HG02840 (cell line): ENCODE results near the gene KCNK2.

Source experiments
- ATAC-seq: cut with Tn5 transposase; IDR thresholded peaks from one replicate; pipeline ENCODE4 v1.9.1; 2021; ENCODE audit warnings: mild to moderate bottlenecking, moderate library complexity, moderate number of reproducible peaks; ENCODE audit not compliant: unreplicated experiment, low FRiP score

KCNK2 gene

GRCh38 chr1:215087603-215088002, 5.1 kb downstream of the KCNK2 start:
- ATAC-seq = no peak

- ATAC-seq = no peak
Measured at GRCh38 chr1:215094381-215094780, 11.8 kb downstream of the KCNK2 start.

- ATAC-seq = no peak
Measured at GRCh38 chr1:215095524-215095923, 13.0 kb downstream of the KCNK2 start.

DNA sequence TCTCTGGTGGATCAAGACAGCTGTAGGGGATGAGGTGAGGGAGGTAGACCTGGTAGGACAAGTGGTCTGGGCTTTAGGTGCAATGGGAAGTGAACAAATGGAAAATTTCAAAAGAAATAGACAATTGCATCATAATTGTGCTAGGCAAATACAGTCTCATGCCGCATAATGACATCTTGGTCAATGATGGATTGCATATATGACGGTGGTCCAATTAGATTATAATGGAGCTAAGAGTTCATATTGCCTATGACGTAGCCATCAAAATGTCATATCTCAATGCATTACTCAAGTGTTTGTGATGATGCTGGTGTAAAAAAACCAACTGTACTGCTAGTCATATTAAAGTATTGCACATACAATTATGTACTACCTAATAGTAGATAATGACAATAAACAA, 19.0 kb downstream of the KCNK2 start:
- ATAC-seq = no peak

DNA sequence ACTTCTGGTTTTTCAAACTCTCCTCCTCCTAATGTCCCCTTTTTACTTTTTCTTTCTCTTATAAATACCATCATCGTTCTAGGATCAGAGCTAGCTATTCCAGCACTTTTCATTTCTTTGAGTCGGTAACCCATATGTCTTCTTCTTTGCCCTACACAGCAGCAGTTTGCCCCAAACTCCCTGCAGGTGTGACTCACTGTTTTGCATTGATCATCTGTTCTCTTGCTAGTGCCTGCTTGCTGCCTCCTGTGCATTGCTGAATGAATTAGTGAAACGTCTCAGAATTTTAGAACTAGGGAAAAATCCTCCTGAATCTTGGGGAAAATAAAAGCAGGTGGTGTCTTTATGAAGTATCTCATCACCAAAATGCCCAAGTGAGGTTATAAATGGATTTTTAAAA, 21.7 kb downstream of the KCNK2 start:
- no peak for ATAC-seq

GRCh38 chr1:215106067-215106466, 23.5 kb downstream of the KCNK2 start:
- ATAC-seq = no peak

GRCh38 chr1:215109171-215109570, 26.6 kb downstream of the KCNK2 start:
- no peak for ATAC-seq

GRCh38 chr1:215111916-215112315, 29.4 kb downstream of the KCNK2 start:
- no peak for ATAC-seq

- ATAC-seq = no peak
Measured at GRCh38 chr1:215113776-215114153, 31.2 kb downstream of the KCNK2 start.

DNA sequence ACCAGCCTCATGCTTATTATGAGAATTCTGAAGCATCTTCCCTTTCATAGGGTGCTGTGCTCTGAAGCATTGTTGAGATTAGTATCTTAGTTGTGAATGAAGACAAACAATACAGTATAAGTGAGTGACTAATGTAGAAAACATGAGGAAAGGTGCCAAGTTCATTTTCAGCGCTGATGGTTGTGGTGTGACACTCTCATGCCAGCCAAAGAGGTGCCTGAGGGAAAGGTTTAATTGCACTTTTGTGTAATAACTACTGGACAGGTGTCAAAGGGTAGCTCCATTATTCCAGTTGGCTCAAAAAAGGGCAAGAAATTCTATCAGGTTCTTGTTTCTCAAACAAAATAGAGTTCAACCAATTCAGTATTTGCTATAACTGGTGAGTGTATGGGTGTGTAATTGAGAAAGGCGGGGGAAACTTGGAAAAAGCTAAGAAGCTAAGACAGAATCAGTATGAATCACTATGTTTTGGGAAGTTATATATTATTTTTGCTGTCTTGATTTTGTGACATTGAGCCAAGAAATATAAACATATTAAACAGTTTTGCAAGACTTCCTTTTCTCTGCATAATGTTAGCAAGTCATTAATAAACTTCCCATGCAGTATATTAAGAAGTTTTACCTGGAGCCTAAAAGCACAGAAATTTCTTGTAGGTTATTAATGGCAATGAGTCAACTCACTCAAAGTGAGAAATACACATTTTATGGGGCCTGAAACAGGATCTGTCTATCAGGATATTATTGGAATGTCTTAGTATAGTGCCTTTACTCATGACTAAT, 31.8 kb downstream of the KCNK2 start:
- ATAC-seq = no peak

DNA sequence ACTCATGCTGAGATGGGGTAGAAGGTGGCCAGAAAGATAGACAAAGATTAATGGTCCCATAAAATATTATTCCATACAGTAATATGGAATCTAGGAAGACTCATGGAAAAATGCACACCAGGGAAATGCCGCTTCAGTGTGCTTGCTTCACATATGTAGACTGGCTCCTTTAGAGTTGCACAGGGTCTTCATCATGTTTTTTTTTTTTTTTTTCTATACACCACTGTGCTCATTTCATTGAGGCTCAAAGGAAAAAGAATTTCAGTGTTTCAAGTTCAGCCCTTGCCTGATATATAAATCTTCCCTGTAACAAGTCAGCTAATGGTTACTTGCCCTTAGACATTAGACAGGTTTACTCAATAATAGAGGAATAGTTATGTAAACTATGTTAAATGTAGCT, 33.2 kb downstream of the KCNK2 start:
- no peak for ATAC-seq

GRCh38 chr1:215118081-215118480, 35.5 kb downstream of the KCNK2 start:
- ATAC-seq = no peak

DNA sequence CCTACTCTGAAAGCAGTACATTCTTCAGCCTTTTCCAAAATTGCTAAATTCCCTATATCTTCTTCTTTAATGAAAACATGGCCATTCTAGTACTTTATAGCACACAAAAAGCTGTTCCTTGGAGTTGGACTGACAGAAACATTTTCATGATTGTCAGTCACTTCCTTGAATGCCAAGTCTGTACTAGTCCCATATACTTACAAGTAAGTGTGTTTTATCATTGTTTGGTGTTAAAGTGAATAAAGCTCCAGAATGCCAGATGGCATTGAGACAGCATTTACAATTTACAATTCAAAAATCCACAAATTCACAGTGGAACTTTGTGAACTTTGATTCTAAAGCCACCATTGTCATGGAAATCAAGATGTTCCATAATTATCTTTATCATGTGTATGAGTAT, 36.5 kb downstream of the KCNK2 start:
- no peak for ATAC-seq

- ATAC-seq = no peak
Measured at GRCh38 chr1:215119719-215120365, 37.3 kb downstream of the KCNK2 start.

DNA sequence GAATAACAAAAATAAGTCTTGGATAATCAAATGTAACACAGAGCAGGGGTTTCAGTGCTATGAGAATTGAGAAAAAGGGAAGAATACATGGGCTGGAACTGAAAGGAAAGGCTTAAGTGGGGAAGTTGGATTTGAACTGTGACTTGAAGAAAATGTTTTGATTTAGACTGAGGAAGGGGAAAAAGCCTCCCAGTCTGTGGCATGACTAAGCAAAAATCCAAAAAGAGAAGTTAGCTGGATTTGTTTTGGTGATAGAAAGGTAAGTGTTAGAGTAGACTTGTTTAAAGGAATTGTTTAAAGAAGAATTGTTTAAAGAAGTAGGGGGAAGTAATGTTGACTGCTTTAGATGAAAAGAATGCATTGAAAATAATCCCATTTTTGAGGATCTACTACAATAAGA, 46.0 kb downstream of the KCNK2 start:
- no peak for ATAC-seq

DNA sequence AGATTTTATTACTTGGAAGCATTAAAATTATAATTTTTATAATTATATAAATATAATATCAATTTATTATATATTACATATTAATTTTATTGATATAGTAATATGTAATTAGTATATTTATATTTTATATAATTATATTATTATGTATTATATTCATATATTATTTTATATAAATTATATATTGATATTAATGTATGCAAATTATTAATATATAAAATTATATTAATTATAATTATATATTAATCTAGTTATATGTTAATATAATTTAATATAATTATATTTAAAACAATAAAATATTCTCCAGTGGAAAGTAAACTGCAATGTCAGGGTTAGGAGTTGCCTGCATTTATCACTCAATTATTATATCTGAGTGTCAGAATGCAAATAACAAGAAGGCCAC, 48.8 kb downstream of the KCNK2 start:
- ATAC-seq = no peak

- ATAC-seq = no peak
Measured at GRCh38 chr1:215132156-215132555, 49.6 kb downstream of the KCNK2 start.

- no peak for ATAC-seq
Measured at GRCh38 chr1:215133532-215133931, 51.0 kb downstream of the KCNK2 start.

- no peak for ATAC-seq
Measured at GRCh38 chr1:215137985-215138384, 55.4 kb downstream of the KCNK2 start.

GRCh38 chr1:215140135-215140534, 57.6 kb downstream of the KCNK2 start:
- ATAC-seq = no peak

DNA sequence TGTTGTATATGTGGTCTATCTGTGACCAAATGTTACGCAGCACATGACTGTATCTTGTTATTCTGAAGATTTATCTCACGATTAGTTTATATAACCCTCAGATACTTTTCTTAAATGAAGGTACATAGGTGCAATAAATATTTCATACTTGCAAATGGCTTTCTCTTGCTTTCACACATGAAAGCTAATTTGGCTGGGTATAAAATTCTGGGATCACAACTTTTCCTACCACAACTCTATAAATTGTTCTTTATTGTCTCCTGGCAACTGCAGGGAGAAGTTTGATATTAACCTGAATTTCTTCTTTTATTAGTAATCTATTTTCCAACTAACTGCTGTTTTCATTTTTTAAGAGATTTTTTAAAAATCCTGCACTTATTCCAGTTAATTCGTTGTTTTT, 58.9 kb downstream of the KCNK2 start:
- no peak for ATAC-seq

DNA sequence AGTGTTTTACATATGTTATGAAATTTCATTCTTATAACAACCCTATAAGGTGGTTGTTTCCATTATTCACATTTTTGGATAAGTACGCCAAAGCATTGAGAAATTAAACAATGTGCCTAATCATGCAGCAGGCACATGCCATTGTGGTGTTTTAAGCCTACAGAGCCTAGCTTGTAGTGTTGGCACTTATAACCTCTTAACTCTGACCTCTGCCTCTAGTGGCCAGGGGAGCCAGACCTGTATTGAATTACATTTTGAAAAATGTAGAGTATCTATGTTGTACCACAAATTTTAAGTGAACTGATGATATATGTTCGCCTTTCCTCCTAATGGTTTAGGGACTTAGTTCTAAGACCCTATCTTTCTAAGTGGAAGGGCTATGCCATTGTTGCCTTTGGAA, 61.0 kb downstream of the KCNK2 start:
- no peak for ATAC-seq
